GM19023 (cell line): Measurements from ENCODE around the gene THRAP3.

Experiments
- ATAC-seq: cut with Tn5 transposase; IDR thresholded peaks from one replicate; pipeline ENCODE4 v1.9.1; 2021; ENCODE audit warnings: mild to moderate bottlenecking, moderate library complexity; ENCODE audit not compliant: unreplicated experiment

THRAP3 gene

DNA sequence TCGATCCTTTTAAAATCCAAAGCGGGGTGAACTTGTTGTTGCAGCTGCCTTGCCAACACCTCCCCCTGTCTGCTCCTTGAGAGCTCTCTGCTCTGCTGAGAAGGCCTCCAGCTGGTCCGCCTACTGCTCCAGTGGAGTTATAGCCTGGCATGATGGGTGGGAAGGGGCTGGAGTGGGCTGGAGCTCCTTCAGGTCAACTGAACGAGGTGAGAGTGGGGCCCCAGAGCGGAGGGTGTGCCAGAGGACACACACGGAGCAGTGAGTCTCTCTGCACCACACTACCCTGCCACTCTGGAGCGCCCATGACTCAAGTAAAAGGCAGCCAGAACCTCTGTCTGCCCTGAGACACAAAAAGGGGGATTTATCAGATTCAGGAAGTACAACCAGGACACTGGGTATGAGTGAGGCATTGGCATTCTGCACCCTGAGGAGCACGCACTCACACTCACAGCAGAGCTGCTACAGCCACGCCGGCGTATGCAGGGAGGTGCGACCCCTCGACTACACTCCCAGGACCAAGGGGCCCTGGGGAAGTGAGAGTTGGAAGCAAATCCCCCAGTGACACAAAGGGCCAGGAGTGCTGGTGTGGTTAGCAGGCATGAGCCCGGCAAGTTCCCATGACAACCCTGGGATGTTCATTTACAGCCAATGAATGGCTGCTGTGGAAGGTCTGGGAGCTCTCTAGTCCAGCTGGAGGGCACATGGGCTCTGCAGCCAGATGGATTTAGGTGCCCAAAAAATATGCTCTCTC lies 127.2 kb downstream of the THRAP3 start:
- no peak for ATAC-seq

DNA sequence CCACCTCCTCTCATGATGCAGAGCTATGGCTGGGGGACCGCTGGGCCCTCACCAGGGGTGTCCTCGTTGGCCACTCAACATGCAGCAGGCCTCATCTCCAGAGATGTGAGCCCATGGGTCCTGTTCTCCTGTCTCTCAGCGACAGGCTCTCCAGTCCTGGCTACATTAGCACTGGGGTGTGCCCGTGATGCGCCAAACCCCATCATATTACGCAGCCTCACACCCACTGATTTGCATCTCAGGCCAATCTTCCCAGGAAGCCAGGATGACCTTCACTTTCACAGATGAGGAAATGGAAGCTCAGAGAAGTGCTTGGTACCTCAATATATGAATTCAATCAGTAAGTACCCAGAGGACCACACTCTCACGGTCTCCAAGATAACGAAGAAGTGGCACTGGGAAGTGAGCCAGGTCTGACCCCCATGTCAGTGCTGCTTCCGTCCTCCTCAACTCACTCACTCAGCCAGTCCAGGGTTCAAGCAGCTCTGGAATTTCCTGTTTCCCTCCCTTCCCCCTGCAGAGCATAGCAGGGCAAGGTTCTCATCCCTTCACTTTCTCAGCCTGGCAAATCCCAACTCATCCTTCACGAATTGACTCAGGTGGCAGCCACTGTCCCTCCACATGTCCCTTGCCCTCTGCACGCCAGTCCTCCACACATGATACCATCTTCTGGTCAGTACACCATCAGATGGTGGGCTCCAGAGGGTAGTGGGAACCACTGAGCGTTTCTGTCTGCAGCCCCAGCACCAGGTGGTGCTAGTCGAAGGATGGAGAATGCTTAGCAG lies 128.1 kb downstream of the THRAP3 start:
- no peak for ATAC-seq

DNA sequence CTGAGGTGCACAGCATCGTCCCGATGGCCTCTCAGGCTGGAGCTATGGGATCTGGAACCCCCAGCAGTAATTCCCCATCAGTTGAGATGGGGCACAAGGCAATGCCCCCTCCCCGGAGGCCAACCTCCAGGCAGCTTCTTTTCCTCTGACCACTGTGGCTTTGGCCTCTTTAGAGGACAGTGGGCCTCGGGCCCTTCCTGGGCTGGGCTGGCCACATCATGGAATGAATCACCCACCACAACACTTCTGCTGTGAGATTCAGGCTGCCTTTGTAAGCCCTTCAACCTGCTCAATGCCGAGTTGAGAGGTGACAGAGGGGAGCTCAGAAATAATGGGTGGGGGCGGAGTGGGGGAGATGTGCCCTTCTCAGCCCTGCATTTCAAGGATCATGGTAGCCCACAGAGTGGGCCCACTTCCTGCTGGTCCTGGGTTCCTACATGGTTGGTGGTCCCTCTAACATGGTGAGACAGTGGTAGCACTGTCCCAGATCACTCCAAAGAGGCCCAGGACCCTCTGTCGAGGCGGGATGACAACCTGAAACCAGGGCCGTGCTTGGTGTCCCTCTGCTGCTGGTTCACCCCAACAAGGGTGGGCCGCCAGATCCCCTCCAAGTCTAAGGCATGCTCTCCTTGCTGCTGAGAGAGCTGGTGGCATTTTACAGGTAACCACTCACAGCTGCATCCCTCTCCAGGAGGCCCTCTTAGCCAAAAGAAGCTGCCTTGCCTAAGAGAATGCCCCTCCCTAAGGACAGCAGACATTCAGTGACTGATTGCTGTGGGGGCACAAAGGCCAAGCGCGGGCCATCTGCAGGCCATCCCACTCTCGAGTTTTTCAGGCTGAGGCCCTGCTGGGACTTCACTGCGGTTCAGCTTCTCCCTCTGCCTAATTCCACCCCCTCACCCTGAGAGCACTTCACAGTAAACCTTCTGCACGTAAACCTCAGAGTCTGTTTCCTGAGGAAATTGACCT lies 129.0 kb downstream of the THRAP3 start:
- no peak for ATAC-seq

GRCh38 chr1:36354486-36354885 lies 130.2 kb downstream of the THRAP3 start:
- ATAC-seq, result no peak
